CD8-positive, alpha-beta memory T cell (primary cell): ENCODE data around the gene HLA-DQB2. TPM values are rescaled to one million over a fixed set of nuclear protein-coding genes. Genes with fewer than 3 reads are reported as not detected.
A peak's percentile ranks its signal among the peaks of the same experiment; 100 is the strongest.
"Not testable (repeated sequence)": the region's sequence is repeated elsewhere in the genome, so short reads cannot be mapped to it uniquely, and the experiment has no call there.

Source experiments
- CTCF ChIA-PET: fragments of 350-600 bp; sonication (Branson Sonifier 250); formaldehyde crosslinking; loops from one replicate; lab custom pipeline; 2021; ENCODE audit warnings: antibody characterized with exemption; lab: Charles Lee
- POLR2A ChIA-PET: fragments of 350-600 bp; sonication (Branson Sonifier 250); formaldehyde crosslinking; loops from one replicate; lab custom pipeline; 2021; ENCODE audit warnings: antibody characterized with exemption; lab: Charles Lee
- DNase-seq, 5 donors: peaks; one replicate each; pipeline versions ENCODE4 v3.0.0 to v3.0.0-alpha.2; 2020 to 2022; ENCODE audit warnings: mixed read lengths in 1 of 5
- H3K27ac ChIP-seq: one replicate; pipeline ENCODE4 v1.7.0; 2013; ENCODE audit warnings: low read depth, mild to moderate bottlenecking, low read length, moderate library complexity
- H3K27me3 ChIP-seq: 2 replicates; pipeline ENCODE4 v1.7.0; 2013; ENCODE audit warnings: low read length, mild to moderate bottlenecking; ENCODE audit not compliant: insufficient read depth, poor library complexity, severe bottlenecking
- H3K36me3 ChIP-seq: 2 replicates; pipeline ENCODE4 v1.7.0; 2013; ENCODE audit warnings: mild to moderate bottlenecking, low read length, moderate library complexity; ENCODE audit not compliant: insufficient read depth
- H3K4me1 ChIP-seq: 2 replicates; pipeline ENCODE4 v1.7.0; 2013; ENCODE audit warnings: mild to moderate bottlenecking, low read length, moderate library complexity; ENCODE audit not compliant: insufficient read depth
- H3K4me3 ChIP-seq: 2 replicates; pipeline ENCODE4 v1.7.0; 2013; ENCODE audit warnings: mild to moderate bottlenecking, low read length
- H3K9me3 ChIP-seq: 2 replicates; pipeline ENCODE4 v1.7.0; 2013; ENCODE audit warnings: mild to moderate bottlenecking, low read length
- H3K27ac Mint-ChIP-seq, 8 donors: one replicate each; pipeline ENCODE4 v1.8.0; 2020 to 2021; ENCODE audit warnings: mixed read lengths in 8 of 8, mild to moderate bottlenecking in 6 of 8, inconsistent platforms in 3 of 8, moderate library complexity in 3 of 8
- H3K27me3 Mint-ChIP-seq, 2 donors: one replicate each; pipeline ENCODE4 v1.8.0; 2020 to 2021; ENCODE audit warnings: mixed read lengths in 2 of 2, mild to moderate bottlenecking in 1 of 2, moderate library complexity in 1 of 2
- H3K36me3 Mint-ChIP-seq, 3 donors: one replicate each; pipeline ENCODE4 v1.8.0; 2020 to 2021; ENCODE audit warnings: mixed read lengths in 3 of 3, inconsistent platforms in 1 of 3, mild to moderate bottlenecking in 1 of 3
- H3K4me1 Mint-ChIP-seq, 3 donors: one replicate each; pipeline ENCODE4 v1.8.0; 2020 to 2021; ENCODE audit warnings: mixed read lengths in 3 of 3, inconsistent platforms in 1 of 3, mild to moderate bottlenecking in 1 of 3
- H3K4me3 Mint-ChIP-seq, 7 donors: one replicate each; pipeline ENCODE4 v1.8.0; 2020 to 2021; ENCODE audit warnings: mixed read lengths in 7 of 7, mild to moderate bottlenecking in 6 of 7, moderate library complexity in 4 of 7, inconsistent platforms in 2 of 7
- H3K9me3 Mint-ChIP-seq, 5 donors: one replicate each; pipeline ENCODE4 v1.8.0; 2020 to 2022; ENCODE audit warnings: mixed read lengths in 5 of 5, mild to moderate bottlenecking in 3 of 5, moderate library complexity in 2 of 5, inconsistent platforms in 1 of 5
- polyA plus RNA-seq: library from polyadenylated mRNA; unstranded; fragments of 300-500 nt; fragmentation: Illumina TruSeq; gene quantifications from one replicate; pipeline ENCODE4 v1.2.3, GENCODE V29; 2021
- total RNA-seq, 2 experiments: library from RNA; stranded (reverse); gene quantifications; one replicate each; pipeline ENCODE4 v1.2.3, GENCODE V29; 2021

HLA-DQB2 gene
- total and polyA plus RNA-seq, 3 experiments from 2014 or later, result 0.83 to 5.0 (median 0.97) TPM

DNA sequence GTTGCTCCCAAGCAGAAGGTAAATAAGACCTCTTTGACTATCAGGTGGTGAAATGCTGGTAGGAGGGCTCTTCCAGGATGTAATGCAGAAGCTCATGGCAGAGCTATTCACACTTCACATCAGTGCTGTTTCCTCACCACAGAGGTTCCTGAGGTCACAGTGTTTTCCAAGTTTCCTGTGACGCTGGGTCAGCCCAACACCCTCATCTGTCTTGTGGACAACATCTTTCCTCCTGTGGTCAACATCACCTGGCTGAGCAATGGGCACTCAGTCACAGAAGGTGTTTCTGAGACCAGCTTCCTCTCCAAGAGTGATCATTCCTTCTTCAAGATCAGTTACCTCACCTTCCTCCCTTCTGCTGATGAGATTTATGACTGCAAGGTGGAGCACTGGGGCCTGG lies 17.7 kb downstream of the HLA-DQB2 start:
- H3K36me3 Mint-ChIP-seq, CTCF ChIA-PET, H3K4me1 Mint-ChIP-seq, H3K9me3 ChIP-seq, H3K4me1 ChIP-seq, H3K4me3 Mint-ChIP-seq, H3K36me3 ChIP-seq, DNase-seq, H3K27me3 ChIP-seq, H3K9me3 Mint-ChIP-seq, H3K27ac ChIP-seq, H3K4me3 ChIP-seq, H3K27ac Mint-ChIP-seq, POLR2A ChIA-PET: not testable (repeated sequence)
- peaks cover 12 to 75% of the 10 kb centered on the region in 2 donors for H3K27me3 Mint-ChIP-seq

DNA sequence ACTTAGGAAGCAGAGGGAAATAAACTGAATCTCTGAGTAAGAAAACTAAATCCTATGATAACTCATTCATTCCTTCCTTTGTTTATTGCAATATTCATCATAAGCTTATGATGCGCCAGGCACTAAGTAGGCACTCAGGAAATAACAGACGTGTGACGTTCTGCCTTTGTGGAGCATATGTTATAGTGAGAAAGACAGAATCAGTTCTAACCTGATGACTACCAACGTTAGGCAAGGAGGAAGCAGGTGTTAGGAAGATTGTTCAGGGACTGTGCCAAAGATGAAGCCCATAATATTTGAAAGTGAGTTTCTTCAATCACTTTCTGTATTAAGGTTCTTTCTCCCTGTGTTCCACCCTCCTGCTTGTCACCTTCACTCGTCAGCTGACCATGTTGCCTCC lies 18.6 kb downstream of the HLA-DQB2 start:
- Mint-ChIP-seq H3K4me3 (no peak overlapping the region), H3K27me3 (peaks cover 12 to 76% of the 10 kb centered on the region in 2 donors), H3K36me3 (no peaks in the 10 kb centered on the region), H3K27ac (no peak overlapping the region), H3K9me3 (no peaks in the 10 kb centered on the region), H3K4me1 (no peaks in the 10 kb centered on the region)
- no peaks in the 10 kb centered on the region for H3K9me3 ChIP-seq
- no peaks in the 10 kb centered on the region for H3K4me1 ChIP-seq
- no peak for DNase-seq
- H3K27ac ChIP-seq, result no peak overlapping the region
- H3K4me3 ChIP-seq, result no peak overlapping the region
- peaks cover 9% of the 10 kb centered on the region for H3K27me3 ChIP-seq
- ChIA-PET POLR2A (no interaction called here), CTCF (no interaction called here)
- H3K36me3 ChIP-seq, result no peaks in the 10 kb centered on the region

DNA sequence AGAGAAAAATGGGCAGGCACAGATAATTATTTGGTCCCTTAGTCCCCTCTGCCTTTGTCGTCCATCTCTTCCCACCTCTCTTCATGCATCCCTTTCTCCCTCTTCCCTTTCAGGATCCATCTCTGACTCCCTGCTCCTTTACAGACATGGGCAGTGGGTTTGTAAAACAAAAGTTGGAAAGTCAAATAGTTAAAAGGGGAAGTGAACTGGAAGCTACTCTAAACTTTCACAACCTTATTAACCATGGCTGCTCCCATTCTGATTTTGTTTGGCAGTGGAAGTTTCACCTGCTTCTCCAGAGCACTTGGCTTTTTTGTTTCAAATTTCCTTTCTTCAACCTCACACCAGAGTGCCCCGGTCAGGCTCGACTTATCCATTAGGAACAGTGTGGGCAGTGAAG lies 21.0 kb downstream of the HLA-DQB2 start:
- Histone ChIP-seq H3K27me3 (peaks cover 9% of the 10 kb centered on the region), H3K4me1 (no peaks in the 10 kb centered on the region), H3K36me3 (no peaks in the 10 kb centered on the region), H3K9me3 (no peaks in the 10 kb centered on the region), H3K27ac (no peak overlapping the region), H3K4me3 (no peak overlapping the region)
- Mint-ChIP-seq H3K27me3 (peaks cover 12 to 82% of the 10 kb centered on the region in 2 donors), H3K9me3 (no peaks in the 10 kb centered on the region), H3K27ac (no peak overlapping the region), H3K4me1 (no peaks in the 10 kb centered on the region), H3K4me3 (no peak overlapping the region), H3K36me3 (no peaks in the 10 kb centered on the region)
- ChIA-PET CTCF (no interaction called here), POLR2A (no interaction called here)
- no peak for DNase-seq

DNA sequence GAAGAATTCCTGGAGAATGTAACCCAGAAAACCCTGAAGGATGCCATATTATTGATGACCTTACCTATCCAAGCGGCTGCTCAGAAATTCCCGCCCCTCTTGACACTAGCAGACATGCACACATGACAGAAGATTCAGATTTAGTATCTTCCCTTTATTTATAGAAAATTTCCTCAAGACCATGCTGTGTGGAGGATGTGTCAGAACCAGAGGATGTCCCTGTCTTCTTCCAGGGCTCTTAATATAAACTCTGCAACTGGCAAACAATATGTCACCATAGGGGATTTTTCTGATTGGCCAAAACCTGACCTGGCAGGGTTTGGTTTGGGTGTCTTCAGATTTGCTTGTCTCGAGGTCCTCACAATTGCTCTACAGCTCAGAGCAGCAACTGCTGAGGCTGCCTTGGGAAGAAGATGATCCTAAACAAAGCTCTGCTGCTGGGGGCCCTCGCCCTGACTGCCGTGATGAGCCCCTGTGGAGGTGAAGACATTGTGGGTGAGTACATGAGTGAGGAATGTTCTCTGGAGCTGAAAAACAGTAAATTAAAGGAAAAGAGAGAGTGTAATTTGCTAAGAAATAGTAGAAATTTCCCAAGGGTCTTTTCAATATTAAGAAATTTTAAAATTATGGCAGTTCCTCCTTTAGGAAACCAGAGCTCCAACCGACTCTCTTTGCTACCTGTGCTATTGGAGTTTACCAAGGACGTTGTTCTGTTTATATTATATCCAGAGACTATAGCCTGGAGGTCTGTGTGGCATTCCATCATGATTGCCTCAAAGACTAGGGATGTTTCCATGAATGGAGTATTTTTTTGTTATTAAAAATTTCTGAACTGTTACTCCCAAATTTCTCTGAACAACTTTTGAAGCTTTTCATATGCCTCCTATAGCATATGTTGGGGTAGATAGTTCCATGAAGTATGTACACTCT lies 22.0 kb downstream of the HLA-DQB2 start, which contains the start of gene HLA-DQA2:
TSS of gene HLA-DQA2 (plus strand) at position 361 of the 930 bp plus-strand sequence. CDS start at position 414, 53 bp downstream.
- CTCF ChIA-PET, result no interaction called here
- H3K27me3 ChIP-seq, result peaks cover 9% of the 10 kb centered on the region
- Mint-ChIP-seq H3K4me3 (peak within 1 kb of the TSS in 1 of 7 donors; percentile 34), H3K36me3 (no peaks in the 10 kb centered on the region), H3K4me1 (no peaks in the 10 kb centered on the region), H3K27me3 (peaks cover 15 to 80% of the 10 kb centered on the region in 2 donors), H3K27ac (peak within 1 kb of the TSS in 2 of 8 donors; percentile 15 to 65), H3K9me3 (no peaks in the 10 kb centered on the region)
- DNase-seq, result no peak
- no peak within 1 kb of the TSS for H3K27ac ChIP-seq
- no peaks in the 10 kb centered on the region for H3K9me3 ChIP-seq
- H3K4me3 ChIP-seq, result no peak within 1 kb of the TSS
- H3K36me3 ChIP-seq, result no peaks in the 10 kb centered on the region
- H3K4me1 ChIP-seq, result no peaks in the 10 kb centered on the region
- POLR2A ChIA-PET, result no interaction called here

DNA sequence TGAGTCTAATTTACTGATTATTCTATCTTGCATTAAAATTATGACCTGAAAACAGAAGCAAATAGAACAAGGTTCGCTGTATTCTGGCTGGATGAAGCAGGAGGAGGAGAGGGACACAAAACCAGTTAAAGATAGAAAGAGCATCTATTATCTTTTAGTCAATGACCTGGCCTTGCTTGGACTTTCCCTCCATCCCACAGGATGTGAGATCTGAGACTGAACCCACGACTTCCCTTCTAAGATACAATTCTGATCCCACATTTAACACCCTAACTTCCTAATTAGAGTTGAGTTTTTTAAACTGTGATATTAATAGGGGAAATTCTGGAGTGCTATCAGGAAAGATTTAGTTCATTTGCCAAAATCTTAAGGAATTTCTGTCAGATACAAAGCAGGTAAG lies 25.2 kb downstream of the HLA-DQB2 start:
- no peaks in the 10 kb centered on the region for H3K9me3 Mint-ChIP-seq
- ChIA-PET POLR2A (no interaction called here), CTCF (no interaction called here)
- H3K4me3 Mint-ChIP-seq, result no peak overlapping the region
- H3K36me3 ChIP-seq, result no peaks in the 10 kb centered on the region
- H3K27ac Mint-ChIP-seq, result no peak overlapping the region
- H3K36me3 Mint-ChIP-seq, result no peaks in the 10 kb centered on the region
- peaks cover 16 to 65% of the 10 kb centered on the region in 2 donors for H3K27me3 Mint-ChIP-seq
- H3K4me1 ChIP-seq, result no peaks in the 10 kb centered on the region
- no peaks in the 10 kb centered on the region for H3K9me3 ChIP-seq
- no peak for DNase-seq
- H3K4me1 Mint-ChIP-seq, result no peaks in the 10 kb centered on the region
- H3K27ac ChIP-seq, result no peak overlapping the region
- peaks cover 5% of the 10 kb centered on the region for H3K27me3 ChIP-seq
- H3K4me3 ChIP-seq, result no peak overlapping the region

DNA sequence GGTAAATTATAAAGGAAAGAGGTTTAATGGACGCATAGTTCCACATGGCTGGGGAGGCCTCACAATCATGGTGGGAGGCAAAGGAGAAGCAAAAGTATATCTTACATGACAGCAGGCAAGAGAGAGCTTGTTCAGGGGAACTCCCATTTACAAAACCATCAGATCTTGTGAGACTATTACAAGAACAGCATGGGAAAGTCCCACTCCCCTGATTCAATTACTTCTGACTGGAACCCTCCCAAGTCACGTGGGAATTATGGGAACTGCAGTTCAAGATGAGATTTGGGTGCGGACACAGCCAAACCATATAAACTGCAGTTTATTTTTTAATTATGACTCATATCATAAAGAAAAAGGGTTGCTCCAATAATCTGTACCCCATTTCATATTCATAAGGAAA lies 44.5 kb downstream of the HLA-DQB2 start:
- H3K4me1 Mint-ChIP-seq, result no peaks in the 10 kb centered on the region
- Histone ChIP-seq H3K27me3 (no peaks in the 10 kb centered on the region), H3K4me3 (no peak overlapping the region), H3K27ac (no peak overlapping the region), H3K4me1 (no peaks in the 10 kb centered on the region), H3K36me3 (no peaks in the 10 kb centered on the region), H3K9me3 (no peaks in the 10 kb centered on the region)
- no peaks in the 10 kb centered on the region for H3K9me3 Mint-ChIP-seq
- H3K27me3 Mint-ChIP-seq, result peaks cover 14 to 60% of the 10 kb centered on the region in 2 donors
- no peak overlapping the region for H3K27ac Mint-ChIP-seq
- ChIA-PET CTCF (no interaction called here), POLR2A (interaction anchor here (0.9 kb wide), 1 partner anchor 308 kb away, joined by 3 read pairs; no protein-coding TSS in a partner anchor)
- no peak for DNase-seq
- H3K4me3 Mint-ChIP-seq, result no peak overlapping the region
- H3K36me3 Mint-ChIP-seq, result no peaks in the 10 kb centered on the region

DNA sequence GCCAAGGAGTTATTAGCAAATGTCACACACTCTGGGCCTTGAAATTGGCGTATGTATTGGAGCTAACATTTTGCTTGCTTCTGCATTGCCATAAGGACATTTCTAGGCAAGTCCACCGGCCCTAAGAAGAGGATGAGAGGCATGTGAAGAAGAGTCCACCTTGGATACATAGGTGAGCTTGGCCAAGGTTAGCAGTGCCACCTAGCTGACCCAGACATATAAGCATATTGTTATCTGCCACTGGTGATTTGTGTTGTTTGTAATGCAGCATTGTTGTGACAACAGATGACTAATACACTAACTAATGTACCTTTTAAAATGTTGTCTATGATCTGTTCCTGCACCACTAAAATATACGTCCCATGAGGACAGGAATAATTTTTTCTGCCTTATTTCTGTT lies 46.9 kb downstream of the HLA-DQB2 start:
- Mint-ChIP-seq H3K4me3 (no peak overlapping the region), H3K27ac (no peak overlapping the region), H3K4me1 (no peaks in the 10 kb centered on the region), H3K36me3 (no peaks in the 10 kb centered on the region), H3K9me3 (no peaks in the 10 kb centered on the region), H3K27me3 (peaks cover 14 to 42% of the 10 kb centered on the region in 2 donors)
- Histone ChIP-seq H3K4me1 (no peaks in the 10 kb centered on the region), H3K36me3 (no peaks in the 10 kb centered on the region), H3K9me3 (no peaks in the 10 kb centered on the region), H3K4me3 (no peak overlapping the region), H3K27ac (no peak overlapping the region), H3K27me3 (no peaks in the 10 kb centered on the region)
- ChIA-PET POLR2A (no interaction called here), CTCF (no interaction called here)
- no peak for DNase-seq

DNA sequence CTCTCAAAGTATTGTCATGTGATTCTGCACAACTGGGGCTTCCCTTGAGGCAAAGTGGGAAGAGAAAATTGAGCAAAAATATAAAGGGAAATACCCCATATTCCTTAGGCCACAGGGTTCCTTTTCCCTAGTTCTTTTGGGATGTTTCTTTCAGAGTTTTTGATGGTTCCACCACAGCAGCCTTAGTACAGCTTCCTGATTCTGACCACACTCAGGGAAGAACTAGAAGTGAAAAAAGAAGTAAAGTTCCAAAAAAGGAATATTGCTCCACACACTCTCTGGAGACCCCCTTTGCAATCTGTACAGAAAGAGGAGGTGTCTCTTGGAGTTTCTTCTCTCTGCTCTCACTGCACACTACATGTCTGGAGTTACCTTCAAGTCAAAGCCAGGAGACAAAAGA lies 50.1 kb downstream of the HLA-DQB2 start:
- ChIA-PET POLR2A (no interaction called here), CTCF (no interaction called here)
- Histone ChIP-seq H3K36me3 (no peaks in the 10 kb centered on the region), H3K27ac (no peak overlapping the region), H3K9me3 (no peaks in the 10 kb centered on the region), H3K4me3 (no peak overlapping the region), H3K4me1 (no peaks in the 10 kb centered on the region), H3K27me3 (no peaks in the 10 kb centered on the region)
- H3K4me3 Mint-ChIP-seq, result no peak overlapping the region
- no peak for DNase-seq
- H3K9me3 Mint-ChIP-seq, result no peaks in the 10 kb centered on the region
- no peaks in the 10 kb centered on the region for H3K36me3 Mint-ChIP-seq
- peaks cover 4 to 16% of the 10 kb centered on the region in 2 donors for H3K27me3 Mint-ChIP-seq
- peak overlapping the region in 1 of 8 donors; percentile 11 for H3K27ac Mint-ChIP-seq
- no peaks in the 10 kb centered on the region for H3K4me1 Mint-ChIP-seq
